ENCODE results near the gene KANSL1.
"Not testable (repeated sequence)": the region's sequence is repeated elsewhere in the genome, so short reads cannot be mapped to it uniquely, and the experiment has no call there.

The KANSL1 gene

DNA sequence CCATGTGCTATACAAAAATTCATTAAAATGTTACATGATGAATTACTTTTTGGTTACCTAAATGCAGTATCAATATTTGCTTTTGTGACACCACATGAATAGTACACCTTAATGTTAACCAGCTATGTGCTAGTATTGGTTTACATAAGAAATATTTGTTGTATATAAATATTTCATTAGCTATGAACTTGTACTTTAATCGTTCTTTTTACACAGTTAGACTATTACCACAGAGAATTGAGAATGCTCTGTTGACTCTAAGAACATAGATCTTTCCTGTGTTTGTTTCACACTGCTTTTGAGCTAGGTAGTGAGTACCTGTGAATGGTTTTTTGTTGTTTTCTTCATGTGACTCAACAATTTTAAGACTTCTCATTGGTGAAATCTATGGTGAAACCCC, 93.4 kb downstream of the KANSL1 start:
- TF ChIP-seq, protein P1, sequence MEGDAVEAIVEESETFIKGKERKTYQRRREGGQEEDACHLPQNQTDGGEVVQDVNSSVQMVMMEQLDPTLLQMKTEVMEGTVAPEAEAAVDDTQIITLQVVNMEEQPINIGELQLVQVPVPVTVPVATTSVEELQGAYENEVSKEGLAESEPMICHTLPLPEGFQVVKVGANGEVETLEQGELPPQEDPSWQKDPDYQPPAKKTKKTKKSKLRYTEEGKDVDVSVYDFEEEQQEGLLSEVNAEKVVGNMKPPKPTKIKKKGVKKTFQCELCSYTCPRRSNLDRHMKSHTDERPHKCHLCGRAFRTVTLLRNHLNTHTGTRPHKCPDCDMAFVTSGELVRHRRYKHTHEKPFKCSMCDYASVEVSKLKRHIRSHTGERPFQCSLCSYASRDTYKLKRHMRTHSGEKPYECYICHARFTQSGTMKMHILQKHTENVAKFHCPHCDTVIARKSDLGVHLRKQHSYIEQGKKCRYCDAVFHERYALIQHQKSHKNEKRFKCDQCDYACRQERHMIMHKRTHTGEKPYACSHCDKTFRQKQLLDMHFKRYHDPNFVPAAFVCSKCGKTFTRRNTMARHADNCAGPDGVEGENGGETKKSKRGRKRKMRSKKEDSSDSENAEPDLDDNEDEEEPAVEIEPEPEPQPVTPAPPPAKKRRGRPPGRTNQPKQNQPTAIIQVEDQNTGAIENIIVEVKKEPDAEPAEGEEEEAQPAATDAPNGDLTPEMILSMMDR (conservative IDR thresholded peaks at IDR 0.05; ENCODE audit: low read length) = no peak

DNA sequence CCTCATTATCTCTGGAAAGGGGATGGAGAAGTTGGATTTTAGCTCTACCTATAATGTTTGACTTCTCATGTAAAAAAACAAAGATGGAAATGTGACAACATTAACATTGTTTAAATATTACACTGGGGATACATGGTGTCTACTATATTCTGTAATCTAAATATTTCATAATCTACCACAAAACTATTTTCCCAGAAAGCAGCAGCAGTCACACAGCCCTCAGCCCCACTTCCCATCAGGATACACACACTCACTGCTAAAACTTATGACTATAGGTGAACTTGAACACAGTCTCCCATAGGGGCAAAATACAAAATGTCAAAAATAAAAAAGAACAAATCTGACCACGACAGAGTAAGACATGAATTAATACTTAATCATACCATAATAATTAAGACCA, 95.7 kb downstream of the KANSL1 start:
- H3K4me3 ChIP-seq (ENCODE audit: low read length) = no peak overlapping the region
- TF ChIP-seq, protein P1 (conservative IDR thresholded peaks at IDR 0.05; ENCODE audit: low read length) = no peak
- peak; percentile 34 for DNase-seq (ENCODE audit: low read depth)

More for the DNA sequence above, 93.4 kb downstream of the KANSL1 start:
- no peak overlapping the region for H3K4me3 ChIP-seq (ENCODE audit: low read length)
- DNase-seq (ENCODE audit: low read depth) = no peak

DNA sequence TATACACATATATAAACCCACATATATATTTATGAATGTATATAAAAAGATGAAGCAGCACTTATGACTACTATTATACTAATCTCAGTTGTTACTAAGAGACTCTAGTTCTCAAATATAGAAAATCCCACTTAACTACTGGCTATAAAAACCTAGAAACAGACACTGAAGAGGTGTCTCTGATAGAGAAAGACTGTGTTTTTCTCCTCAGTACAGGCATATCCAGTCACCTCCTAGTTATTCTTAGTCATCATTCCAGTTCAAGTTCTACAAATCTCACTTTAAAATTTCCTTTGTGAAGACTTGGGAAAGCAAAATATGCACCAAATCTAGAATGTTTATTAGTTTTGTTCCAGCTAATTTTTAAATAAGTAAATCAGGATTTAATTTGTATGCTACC, 100.2 kb downstream of the KANSL1 start:
- DNase-seq (ENCODE audit: low read depth) = no peak
- no peak overlapping the region for H3K4me3 ChIP-seq (ENCODE audit: low read length)
- TF ChIP-seq, protein P1 (conservative IDR thresholded peaks at IDR 0.05; ENCODE audit: low read length) = no peak

DNA sequence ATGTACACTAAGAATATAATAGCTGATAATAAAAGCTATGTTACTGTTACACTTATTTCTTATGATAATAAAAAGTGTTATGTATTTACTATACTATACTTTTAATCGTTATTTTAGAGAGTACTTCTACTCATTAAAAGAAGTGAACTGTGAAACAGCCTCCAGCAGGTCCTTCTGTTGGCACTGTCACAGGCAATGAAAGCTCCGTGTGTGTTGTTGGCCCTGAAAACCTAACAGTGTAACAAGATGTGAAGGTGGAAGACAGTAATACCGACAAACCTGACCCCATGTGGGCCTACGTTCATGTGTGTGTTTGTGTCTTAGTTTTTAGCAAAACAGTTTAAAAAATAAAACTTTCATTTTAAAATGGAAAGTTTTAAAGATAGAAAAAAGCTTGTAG, 102.4 kb downstream of the KANSL1 start:
- H3K4me3 ChIP-seq (ENCODE audit: low read length) = no peak overlapping the region
- TF ChIP-seq, protein P1 (conservative IDR thresholded peaks at IDR 0.05; ENCODE audit: low read length) = no peak
- no peak for DNase-seq (ENCODE audit: low read depth)

DNA sequence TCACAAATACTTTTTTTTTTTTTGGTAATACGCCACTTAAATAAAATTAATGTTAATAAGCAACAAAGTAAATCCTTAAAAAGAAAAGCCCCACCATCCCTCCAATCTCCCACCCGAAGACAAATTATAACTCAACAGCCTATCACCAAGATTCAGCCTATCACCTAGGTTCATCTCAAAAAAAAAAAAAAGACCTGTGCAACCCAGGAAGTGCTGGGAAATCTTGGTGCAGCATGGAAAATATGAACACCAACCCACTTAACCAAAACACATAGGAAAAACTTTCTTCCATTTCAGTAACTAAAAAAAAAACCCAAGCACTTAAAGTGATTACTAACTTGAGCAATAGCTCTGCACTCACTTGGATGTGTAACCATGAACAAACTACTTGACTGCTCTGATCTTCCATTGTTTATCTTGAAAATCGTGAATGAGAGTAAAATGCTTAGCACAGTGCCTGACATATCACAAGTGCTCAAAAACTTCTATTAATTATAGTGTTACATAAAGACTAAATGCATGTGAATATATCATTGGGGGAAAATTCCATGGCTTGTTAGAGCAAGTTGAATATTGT, 103.8 kb downstream of the KANSL1 start:
- DNase-seq (ENCODE audit: low read depth) = no peak
- TF ChIP-seq, protein P1 (conservative IDR thresholded peaks at IDR 0.05; ENCODE audit: low read length) = no peak
- H3K4me3 ChIP-seq (ENCODE audit: low read length) = no peak overlapping the region

DNA sequence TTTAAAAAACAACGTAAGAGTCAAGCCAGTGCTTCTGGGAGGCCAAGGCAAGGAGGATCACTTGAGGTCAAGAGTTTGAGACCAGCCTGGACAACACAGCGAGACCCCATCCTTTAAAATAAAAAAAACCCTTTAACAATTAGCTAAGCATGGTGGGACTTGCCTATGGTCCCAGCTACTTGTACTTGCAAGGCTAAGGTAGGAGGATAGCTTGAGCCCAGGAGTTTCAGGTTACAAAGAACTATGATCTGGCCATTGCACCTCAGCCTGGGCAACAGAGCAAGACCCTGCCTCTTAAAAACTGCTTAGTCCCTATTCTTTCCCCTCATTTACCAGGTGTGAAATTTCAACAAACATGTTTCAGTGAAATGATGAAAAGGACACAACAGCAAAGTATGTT, 104.6 kb downstream of the KANSL1 start:
- DNase-seq (ENCODE audit: low read depth) = no peak
- TF ChIP-seq, protein P1 (conservative IDR thresholded peaks at IDR 0.05; ENCODE audit: low read length) = no peak
- no peak overlapping the region for H3K4me3 ChIP-seq (ENCODE audit: low read length)

DNA sequence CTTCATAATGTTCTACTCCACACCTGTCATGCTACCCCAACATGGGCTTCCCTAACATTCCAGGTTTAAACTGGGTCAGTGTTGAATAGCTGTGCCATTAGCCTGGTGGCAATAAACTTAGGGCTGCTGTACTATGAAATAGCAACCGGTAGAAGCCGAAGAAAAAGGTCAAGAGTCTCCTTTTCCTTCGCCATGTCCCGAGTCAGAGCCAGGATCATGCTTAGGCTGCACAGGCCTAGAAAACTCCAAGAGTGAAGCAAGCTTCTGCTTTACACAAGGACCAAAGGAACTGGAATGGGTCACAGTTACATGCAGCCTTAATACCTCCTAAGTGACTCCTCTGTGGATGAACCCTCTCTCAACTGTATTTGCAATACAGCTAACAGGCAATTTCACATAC, 105.4 kb downstream of the KANSL1 start:
- not testable (repeated sequence) for H3K4me3 ChIP-seq (ENCODE audit: low read length); DNase-seq (ENCODE audit: low read depth)

DNA sequence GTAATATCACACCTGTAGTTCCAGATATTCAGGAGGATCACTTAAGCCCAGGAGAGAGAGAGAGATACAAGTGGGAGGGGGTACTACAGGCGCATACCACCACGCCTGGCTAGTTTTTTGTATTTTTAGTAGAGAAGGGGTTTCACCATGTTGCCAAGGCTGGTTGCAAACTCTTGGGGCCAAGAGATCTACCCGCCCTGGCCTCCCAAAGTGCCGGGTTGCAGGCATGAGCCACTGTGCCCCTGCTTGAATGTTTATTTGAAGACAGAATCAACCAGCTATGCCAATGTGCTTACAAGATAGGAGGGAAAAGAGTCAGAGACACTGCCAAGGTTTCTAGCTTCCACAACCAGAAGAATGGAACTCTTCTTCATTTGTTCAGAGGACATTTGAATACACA, 106.4 kb downstream of the KANSL1 start:
- TF ChIP-seq, protein P1 (conservative IDR thresholded peaks at IDR 0.05; ENCODE audit: low read length) = no peak
- no peak for DNase-seq (ENCODE audit: low read depth)
- H3K4me3 ChIP-seq (ENCODE audit: low read length) = no peak overlapping the region

Data from AG10803 (cell line).